NCI-H446 treated with DMSO at 0.1 percent for 48 hours (cell line): ENCODE results near the gene KIRREL3.
"Not testable (repeated sequence)": the region's sequence is repeated elsewhere in the genome, so short reads cannot be mapped to it uniquely, and the experiment has no call there.

ENCODE experiments used
- DNase-seq: peaks from one replicate; lab custom pipeline; 2025; lab: John Stamatoyannopoulos, UW

KIRREL3 gene

GRCh38 chr11:126952533-126952932 is 48.0 kb downstream of the KIRREL3 start:
- not testable (repeated sequence) for DNase-seq

- no peak for DNase-seq
Observed at GRCh38 chr11:126951465-126951864, 49.1 kb downstream of the KIRREL3 start.

DNA sequence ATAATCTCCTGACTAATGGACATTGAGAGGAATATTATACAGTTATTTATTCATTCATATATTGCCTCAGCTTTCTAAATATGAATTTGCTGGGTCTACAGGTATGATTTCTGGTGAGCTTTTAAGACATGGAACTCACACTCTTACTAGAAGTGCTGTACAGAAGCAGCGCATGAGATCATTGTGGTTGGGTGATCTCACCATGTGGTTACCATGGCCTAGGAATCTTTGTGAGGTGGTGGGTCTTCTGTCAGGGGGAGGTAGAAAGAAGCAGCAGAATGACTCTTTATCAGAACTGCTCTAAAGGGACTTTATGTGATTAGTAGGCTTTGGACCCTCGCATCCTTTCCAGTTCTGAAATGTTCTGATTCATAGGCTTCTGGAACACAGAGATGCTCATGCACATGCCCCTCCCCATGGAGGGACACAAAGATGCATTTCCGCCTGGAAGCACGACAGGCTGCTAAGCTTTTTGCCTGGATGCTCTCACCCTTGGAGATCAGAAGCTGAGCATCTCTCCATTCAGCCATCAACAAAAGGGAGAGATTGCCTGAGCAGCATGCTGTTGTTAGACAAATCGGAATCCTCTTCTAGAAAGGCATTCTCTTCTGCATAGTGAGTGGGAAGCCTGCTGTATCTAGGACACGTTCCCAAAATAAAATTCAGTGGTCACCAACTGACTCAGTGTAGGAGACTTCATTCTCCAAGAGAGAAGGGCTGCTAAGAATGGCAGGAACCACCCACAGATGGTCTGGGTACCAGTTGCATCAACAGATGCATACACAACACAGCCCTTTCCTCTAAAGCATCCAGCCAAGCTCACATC is 51.3 kb downstream of the KIRREL3 start:
- DNase-seq: no peak

GRCh38 chr11:126948563-126948962 is 52.0 kb downstream of the KIRREL3 start:
- no peak for DNase-seq

- no peak for DNase-seq
Observed at GRCh38 chr11:126945319-126945718, 55.3 kb downstream of the KIRREL3 start.

DNA sequence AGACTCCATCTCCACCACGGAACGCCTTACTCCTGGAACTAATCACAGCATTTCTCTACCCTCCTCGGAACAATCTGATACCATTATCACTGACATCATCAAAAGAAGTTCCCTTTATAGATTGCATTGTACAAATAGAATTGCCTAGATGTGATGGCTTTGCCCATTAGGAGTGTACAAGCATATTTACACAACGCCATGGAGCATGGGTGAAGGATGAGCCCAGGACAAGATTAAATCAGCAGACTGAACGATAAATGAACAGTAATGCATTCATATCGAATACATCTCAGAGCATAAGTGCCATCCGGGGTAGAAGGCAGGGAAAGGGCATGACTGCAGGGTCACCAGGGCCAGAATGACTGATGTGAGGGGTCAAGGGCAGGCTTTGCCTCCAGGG is 57.3 kb downstream of the KIRREL3 start:
- DNase-seq: no peak

GRCh38 chr11:126942146-126942545 is 58.4 kb downstream of the KIRREL3 start:
- DNase-seq: no peak

DNA sequence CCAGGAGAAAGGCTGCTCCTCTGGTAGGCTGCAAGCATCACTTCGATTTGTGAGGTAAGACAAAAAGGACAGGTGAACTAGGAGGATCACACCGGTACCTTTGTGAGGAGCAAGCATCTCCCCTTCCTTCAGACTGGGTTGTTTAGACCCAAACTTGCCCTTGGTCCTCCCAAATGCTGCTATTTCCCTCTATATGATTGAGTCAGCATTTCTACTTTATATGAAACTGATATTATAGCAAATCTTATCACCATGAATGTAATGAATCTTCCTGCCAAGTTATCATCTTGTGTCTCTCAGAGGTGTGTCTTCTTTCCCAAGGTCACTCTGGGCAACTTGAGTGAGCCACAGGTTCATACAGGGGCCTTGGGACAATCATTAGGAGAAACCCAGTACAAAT is 61.0 kb downstream of the KIRREL3 start:
- no peak for DNase-seq

DNA sequence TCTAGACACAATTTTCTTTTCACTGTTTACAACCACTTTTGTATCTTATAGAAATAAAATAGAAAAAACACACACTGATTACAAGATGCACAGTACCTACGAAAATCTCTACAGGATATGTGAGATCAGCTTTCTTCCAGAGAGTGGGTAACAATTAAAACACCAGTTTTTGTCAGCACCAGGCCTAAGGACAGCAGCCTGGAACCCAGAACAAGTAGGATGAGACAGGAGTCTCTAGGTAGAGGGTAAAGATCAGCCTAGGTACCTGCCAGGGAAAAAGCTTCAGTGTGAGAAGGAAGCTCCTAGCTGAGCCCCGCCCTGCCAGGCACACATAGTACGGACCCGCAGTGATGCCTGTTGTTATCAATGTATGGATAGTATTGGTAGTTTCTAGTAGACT is 61.9 kb downstream of the KIRREL3 start:
- no peak for DNase-seq

- no peak for DNase-seq
Observed at GRCh38 chr11:126930091-126930841, 70.3 kb downstream of the KIRREL3 start.

DNA sequence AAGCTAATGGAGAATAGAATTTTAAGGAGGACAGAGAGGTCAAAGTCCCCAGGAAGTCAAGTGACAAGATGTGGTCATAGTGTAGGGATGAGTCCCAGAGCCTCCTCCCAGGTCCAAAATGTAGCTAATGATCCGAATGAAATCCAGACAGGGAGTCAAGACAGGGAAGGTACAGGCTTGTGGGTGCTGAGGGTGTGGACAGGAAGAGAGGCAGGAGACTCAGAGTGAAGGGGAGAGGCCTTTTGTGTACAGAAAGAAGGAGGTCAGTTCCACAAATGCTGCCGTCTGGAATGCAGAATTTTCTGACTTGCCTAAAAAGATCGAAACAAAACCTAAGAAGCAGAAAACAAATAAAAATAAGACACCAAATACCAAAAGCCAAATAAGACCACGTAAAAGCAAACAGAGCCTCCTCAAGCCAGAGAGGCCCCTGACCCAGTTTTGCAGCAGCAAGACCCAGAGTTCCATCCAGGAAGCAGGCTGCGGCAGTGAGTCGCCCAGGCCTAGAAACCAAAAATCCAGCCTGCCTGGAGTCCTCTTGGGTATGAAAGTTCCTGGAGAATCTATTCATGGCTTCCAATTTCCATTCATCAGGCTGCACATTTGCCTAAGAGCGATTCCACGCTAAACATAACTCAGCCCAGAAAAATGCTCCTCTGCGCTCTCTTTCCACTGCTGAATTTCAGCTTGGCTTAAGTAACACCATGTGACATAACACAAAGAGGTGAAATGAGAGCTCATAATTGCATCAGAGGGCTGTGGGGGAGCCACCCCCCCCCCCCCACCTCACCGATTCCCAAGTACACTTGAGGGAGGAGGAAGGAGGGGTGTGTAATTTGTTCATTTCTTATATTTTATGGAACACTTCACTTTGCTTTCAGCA is 71.2 kb downstream of the KIRREL3 start:
- DNase-seq: no peak

GRCh38 chr11:126927623-126928022 is 72.9 kb downstream of the KIRREL3 start:
- DNase-seq: no peak

DNA sequence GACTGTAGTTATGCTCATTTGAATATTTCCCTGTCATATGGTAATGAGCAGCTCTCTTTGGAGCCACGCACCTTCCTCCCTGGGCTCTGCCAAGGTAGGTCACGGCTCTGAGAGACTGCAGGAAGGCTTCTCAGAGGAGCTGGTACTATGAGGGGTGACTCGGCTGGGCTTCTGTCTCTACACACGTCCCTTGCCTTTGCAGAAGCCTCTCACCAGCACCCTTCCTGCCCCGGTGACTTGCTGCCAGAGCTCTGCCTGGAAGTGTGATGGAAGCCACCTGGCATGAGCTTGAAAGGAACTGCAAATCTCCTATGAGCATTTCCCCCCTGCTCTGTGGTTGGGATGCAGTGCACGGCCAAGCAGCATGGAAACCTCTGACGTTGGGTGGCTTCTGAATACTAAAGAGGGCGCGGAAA is 74.2 kb downstream of the KIRREL3 start:
- no peak for DNase-seq

DNA sequence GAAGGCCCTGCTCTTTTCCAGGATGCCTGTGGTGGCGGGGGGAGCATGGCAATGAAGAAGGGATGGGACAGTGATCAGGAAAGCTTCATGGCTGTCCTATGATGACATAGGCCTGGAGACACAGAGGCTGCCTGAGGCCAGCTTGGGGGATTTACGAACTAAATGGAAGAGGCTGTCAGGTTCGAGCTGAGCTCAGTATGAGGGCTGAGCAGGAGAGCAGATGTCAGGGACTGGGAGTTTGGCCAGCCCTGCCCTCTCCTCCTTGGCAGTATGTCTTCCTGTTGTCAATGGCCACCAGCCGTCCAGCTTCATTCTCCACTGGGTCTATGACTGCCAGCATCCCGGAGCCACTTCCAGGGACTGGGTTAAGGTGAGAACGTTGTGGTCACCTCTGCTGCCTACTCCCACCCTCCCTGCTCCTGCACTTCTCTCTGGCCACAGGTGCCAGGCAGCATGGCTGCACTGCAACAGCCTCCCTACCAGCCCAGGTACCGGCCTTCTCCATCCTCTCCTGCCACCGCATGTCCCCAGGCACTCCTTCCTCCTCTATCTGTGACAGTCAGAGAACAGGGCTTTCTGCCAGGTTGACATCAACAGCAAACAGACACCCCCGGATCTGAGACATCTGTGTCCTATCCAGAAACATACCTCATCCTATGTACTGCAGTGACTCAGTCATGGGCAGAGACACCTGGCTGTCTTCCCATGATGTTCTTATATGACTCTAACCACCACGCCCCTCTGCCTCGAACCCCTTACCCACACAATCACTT is 75.1 kb downstream of the KIRREL3 start:
- DNase-seq: no peak

DNA sequence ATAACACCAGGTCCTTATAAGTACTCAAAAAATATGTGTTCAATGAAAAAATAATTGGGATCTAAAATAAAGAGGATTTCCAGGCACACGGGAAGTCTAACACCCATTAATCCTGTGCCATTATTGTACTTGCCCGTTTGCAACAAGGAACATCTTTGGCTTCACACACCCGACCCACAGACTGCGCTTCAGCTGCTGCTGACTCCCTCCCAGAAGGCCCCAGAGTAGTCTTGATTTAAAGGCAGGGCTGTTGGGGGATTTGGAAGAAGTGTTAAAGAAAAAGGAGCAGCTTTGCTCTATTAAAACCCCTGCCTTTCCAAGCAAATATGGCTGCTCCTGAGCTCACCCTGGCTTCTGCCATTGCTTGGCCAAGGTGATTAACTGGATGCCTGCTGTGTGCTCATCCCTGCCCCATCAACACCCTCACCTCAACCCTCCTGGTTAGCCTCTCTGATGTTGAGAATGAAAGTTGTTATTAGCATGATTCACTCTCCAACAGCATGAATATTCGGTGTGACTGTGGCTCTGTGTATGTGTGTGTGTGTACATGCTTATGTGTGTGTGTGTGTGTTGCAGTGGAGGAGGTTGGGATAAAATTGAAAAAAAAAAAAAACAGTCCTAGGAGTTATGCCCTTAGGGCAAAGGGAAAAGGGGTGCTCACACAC is 76.1 kb downstream of the KIRREL3 start:
- no peak for DNase-seq

- DNase-seq: no peak
Observed at GRCh38 chr11:126920833-126921232, 79.7 kb downstream of the KIRREL3 start.

DNA sequence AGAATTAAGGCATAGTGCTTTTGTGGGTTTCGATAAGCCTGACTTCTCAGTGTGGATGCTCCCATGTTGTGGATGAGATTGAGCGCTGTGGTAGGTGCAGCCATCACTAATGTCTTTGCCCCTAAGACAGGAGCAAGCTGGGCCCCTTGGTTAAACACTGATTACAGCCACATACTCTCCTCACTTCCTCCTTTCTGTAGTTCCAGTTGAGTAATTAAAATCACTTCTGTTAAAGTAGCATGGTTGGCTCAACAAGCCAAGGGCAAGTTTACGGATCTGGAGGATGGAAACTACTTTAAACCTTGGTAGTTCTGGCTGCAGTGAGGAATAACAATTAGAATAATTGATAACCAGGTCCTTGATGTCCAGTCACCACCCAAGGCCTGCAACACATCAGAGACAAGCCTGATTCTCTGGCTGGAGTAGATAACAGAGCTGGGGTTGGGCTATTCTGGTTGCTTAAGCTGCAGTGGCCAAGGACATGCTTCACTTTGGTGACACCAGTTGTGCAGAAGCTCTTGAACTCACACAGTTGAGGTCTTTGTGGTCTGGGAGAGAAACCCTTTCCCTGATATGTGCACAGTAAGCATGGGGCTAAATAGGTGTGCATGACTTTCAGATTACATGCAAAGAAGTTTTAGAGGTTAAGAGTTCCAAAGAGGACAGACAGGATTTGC is 81.3 kb downstream of the KIRREL3 start:
- DNase-seq: no peak

DNA sequence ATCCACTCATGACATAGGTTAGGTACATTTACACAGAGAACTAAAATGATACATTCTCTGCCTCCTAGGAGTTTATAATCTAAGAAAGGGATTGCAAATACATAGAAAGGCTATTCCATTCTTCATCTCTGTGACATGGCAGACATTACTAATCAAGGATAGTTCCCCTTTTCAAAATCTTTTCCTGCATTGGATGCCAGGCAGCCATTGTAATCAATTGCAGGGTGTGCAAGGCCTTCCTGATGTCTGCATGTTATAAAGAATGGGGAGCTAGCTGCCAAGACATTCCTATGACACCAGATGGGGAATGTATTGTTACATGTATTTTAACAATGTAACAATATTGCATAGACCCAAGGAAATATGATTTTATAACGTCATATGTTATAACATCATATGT is 82.0 kb downstream of the KIRREL3 start:
- no peak for DNase-seq

GRCh38 chr11:126917531-126918204 is 82.9 kb downstream of the KIRREL3 start:
- DNase-seq: no peak

GRCh38 chr11:126915430-126915829 is 85.1 kb downstream of the KIRREL3 start:
- DNase-seq: no peak
